NCI-H2196 treated with DMSO at 0.1 percent for 48 hours (cell line): ENCODE measurements around the gene S100A16.

Experiments
- DNase-seq: peaks from one replicate; lab custom pipeline; 2025; ENCODE audit not compliant: unreplicated experiment; lab: John Stamatoyannopoulos, UW

S100A16 gene

GRCh38 chr1:153616144-153616916, 3.4 kb upstream of the S100A16 start, which contains the start of gene S100A14:
S100A14 (minus strand) TSS chr1:153616325; CDS start chr1:153615858, 467 bp downstream.
- peak; percentile 35 for DNase-seq

DNA sequence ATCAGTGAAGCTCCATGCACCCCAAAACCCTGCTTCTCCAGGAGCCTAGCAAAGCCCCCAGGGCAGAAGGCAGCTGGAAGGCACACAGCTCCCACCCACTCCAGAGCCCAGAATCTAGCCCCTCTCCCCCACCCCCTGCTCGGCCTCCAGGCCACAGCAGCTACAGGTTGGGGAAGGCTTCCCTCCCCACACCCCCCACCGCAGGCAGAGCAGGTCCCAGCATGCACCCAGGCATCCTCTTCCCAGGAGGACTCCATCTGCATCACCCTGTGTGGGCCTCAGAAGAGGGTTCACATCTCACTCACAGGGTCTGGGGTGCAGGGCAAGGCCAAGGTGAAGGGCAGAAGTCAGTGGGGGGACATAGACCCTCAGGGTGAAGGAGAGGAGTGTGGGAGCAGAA, 2.5 kb upstream of the S100A16 start:
- no peak for DNase-seq

DNA sequence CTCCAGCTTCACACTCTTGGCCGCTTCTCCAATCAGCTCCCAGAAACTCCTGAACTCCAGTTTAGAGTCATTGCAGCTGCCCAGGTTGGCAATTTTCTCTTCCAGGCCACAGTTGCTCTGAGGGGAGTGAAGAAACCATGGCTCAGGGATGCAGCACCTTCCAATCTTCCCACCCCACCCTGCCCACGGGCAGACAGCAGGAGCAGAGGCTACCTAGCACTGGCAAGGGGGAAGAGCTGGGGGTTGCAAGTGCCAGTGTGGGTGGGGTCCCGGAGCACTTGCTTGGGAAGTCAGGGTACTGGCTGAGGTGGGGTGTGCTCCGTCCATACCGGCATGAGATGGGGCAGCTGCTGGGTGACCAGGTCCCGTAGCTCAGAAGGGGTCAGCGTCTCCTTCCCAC, 2.0 kb upstream of the S100A16 start:
- DNase-seq: no peak

- no peak for DNase-seq
Measured at GRCh38 chr1:153614189-153614900, 1.4 kb upstream of the S100A16 start.

DNA sequence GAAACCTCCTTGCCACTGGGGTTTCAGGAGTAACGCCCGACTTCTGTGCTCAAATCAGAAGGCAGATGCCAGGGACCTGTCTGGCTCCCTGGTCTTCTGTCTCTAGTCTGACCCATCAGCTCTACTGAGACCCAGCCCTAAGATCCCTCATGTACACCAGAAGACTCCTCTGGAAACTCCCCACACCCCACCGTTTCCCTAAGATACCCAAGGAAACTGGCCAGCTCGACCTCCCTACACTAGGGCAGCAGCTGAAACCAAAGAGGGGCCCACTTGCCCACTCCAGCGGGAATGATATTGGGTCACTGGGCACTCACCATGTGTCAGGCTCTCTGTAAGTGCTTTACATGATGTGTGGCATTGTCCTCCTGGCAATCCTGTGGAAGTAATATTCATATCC, 469 bp upstream of the S100A16 start:
- DNase-seq: no peak

- no peak for DNase-seq
Measured at GRCh38 chr1:153612111-153612754, 704 bp downstream of the S100A16 start.

- DNase-seq: no peak
Measured at GRCh38 chr1:153611356-153611755, 1.6 kb downstream of the S100A16 start.

DNA sequence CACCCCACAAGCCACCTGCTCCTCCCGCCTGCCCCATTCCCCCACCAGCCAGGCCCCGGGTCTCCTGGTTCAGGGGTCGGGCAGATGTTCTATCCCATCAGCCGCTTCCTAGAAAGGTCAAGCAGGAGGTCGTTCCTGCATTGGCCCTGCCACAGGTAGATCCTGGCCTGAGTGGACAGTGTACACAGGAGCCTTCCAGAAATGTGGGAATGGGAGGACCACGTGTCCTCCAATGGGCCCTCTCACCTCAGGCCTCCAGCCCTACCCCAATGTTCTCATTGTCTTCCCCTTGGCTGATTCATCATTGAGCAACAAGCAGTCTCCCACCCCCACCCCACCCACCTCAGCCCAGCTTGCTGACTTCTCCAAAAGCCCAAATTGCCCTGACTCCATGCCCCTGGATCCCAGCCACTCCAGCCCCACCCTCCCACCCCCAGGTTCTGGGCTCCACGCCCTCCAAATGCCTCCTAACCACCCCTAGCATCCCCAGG, 2.1 kb downstream of the S100A16 start:
- no peak for DNase-seq

- no peak for DNase-seq
Measured at GRCh38 chr1:153610334-153610733, 2.6 kb downstream of the S100A16 start.

DNA sequence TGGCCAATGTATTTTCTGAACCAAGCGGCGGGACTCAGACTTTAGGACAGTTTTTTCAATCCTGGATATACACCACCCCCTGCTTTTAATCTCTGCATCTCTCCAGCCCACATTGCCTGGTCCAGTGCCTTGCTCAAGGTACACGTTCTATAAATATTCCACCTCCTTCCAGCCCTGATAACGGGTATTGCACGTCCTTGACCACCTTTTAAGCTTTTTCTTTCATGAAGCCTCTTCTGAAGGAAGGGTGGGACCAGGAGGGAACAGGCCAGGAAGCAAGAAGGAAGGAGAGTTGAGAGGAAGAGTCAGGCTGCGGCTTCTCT, 3.4 kb downstream of the S100A16 start:
- DNase-seq: no peak

GRCh38 chr1:153608742-153609584, 4.0 kb downstream of the S100A16 start:
- no peak for DNase-seq

GRCh38 chr1:153608089-153608682, 4.8 kb downstream of the S100A16 start:
- no peak for DNase-seq

GRCh38 chr1:153607381-153607780, 5.6 kb downstream of the S100A16 start:
- no peak for DNase-seq

DNA sequence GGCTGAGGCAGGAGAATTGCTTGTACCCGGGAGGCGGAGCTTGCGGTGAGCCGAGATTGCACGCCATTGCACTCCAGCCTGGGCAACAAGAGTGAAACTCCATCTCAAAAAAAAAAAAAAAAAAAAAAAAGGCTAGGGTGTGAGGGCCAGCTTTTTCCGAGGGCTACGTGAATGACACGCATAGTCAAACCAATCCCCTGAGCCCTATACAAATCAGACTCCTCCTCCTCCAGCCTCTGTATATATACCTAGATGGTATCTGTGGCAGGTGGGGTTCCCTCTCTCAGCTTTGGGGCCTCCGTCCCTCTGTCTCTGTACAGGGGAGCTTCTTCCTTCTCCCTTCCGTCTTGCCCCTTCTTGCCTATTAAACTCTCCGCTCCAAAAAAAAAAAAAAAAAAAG, 6.7 kb downstream of the S100A16 start:
- DNase-seq: no peak

- no peak for DNase-seq
Measured at GRCh38 chr1:153602749-153603148, 10.2 kb downstream of the S100A16 start.

DNA sequence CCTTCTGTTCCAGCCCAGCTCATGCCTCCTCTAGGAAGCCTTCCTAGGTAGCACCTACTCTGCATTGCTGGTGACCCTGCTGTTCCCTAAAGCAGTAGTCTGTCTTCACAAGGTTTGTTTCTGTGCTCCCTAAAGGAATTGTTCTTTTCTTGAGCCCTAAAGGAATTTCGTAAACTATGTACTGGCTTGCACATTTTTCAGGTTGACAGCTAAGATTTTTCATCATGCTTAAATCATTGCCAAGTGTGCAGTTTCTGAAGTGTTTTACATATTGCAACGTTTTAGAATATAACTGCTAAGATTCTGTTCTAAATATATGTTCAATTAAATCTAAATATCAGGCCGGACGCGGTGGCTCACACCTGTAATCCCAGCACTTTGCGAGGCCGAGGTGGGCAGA, 13.1 kb downstream of the S100A16 start:
- DNase-seq: no peak

DNA sequence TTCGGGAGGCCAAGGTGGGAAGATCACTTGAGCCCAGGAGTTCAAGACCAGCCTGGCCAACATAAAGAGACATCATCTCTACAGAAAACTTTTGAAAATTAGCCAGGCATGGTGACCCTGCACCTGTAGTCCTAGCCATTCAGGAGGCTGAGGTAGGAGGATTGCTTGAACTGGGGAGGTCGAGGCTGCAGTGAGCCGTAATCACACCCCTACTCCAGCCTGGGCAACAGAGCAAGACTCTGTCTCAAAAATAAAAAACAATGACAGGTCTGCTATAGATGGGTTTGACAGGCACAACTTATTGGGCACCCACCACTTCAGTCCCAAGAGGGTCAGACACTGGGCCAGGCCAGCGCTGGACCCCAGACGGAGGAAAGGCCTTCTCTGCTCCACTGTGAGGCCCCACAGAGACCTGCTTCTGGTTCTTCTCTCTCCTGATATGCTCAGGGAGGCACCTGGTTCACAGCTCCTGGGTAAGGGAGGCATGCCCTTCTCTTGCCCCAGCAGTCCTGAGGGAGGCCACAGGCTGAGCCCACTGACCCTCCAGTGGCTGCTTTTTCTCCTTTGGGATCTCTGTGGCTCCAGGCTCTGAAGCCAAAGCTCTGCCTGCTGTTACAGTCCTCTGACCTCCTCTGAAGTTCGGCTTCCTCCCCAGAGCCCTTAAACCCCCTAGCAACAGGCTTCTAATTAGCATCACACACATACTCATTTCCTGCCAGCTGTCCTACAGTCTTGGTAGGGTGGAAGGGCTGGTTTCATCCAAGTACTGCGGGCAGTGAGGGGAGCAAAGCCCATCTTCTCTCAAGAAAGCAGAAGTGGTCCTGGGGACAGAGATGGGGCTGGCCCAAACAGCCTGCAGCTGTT, 14.4 kb downstream of the S100A16 start:
- DNase-seq: no peak

DNA sequence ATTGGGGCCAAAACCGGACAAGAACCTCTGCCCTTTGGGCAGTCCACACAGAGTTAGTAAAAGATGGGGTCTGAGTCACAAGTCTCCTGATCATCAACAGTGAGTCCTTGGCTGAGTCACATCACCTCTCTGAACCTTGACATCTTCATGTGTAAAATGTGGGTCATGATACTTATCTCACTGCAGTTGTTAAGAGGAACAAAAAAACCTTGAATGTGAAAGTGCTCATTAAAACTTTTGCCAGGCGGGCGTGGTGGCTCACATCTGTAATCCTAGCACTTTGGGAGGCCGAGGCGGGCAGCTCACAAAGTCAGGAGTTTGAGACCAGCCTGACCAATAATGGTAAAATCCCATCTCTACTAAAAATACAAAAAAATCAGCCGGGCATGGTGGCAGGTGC, 15.7 kb downstream of the S100A16 start:
- DNase-seq: no peak

GRCh38 chr1:153592748-153593147, 20.2 kb downstream of the S100A16 start:
- no peak for DNase-seq

DNA sequence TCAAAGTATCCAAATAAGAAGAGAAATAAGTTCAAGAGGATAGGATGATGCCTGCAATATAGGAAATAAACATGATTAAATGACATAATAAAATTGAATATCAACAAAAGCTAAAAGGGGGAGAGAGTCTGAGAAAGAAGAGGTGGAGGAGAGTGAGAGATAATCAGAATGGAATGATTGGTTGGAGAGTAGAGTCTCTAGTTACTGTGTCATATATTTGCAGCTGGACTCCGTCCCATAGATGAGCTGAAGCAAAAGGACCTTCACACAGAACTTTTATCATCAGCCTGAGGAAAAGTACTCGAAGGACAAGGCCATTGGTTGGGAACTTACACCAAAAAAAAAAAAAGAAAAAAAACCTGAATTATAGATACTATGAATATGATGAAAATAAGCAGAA, 24.5 kb downstream of the S100A16 start:
- no peak for DNase-seq
